ENCODE data around the gene DYNC1LI2.
"Not testable (repeated sequence)": the region's sequence is repeated elsewhere in the genome, so short reads cannot be mapped to it uniquely, and the experiment has no call there.

The DYNC1LI2 gene

DNA sequence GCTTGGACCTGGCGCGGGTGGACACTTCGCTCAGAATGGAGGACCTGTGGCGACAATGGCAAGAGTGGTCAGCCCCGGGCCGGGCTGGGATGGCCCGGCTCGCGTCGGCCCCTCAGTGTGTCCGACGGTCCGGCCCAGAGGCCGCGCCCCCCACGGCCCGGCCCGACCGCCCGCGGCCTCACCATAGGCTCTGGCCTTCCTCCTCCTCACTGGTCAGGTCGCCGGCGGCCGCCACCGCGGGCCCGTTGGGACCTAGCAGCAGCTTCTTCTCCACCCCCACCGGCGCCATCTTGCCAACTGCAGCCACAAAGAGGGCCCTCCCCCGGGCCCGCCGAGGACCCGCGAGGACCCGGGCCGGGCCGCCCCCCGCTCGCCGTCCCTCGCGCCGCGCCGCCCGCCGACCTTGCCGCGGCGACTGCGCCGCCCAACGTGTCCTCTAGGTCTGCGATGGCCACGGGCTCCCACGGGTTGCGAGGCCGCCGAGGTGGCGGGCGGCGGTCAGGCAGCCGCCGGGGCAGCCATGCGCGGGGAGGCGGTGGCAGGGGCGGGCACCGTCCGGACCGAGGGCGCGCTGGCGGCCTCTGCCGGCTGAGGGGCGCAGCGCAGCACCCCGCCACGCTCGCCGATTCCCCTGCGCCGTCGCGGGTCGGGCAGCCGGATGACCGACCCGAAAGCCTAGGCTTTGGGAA is at the start of gene DYNC1LI2:
Gene DYNC1LI2 (minus strand): TSS at position 307 of the 689 bp plus-strand sequence. CDS start 18 bp downstream, at position 289.
- peak; percentile 91 for DNase-seq

DNA sequence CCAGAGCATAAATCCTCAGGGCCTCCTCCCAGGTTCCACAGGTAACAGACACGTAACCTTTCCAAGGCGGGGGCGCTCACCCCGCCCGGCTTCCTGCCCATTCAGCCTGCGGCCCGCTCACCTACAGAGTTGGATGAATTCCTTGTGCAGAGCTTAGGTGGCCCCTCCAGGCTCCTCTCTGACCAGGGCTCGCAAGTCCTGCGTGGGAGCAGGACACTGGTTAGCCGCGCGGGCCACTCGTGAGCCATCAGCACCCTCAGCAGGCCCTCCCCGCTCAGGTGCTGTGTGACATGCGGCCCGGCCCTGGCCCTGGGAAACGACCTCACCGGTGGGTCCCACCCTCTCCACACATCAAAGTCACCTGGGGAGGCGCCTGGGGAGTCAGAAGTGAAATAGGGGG is 49.4 kb upstream of the DYNC1LI2 start:
- DNase-seq, result no peak

- no peak for DNase-seq
Observed at GRCh38 chr16:66798161-66798560, 46.8 kb upstream of the DYNC1LI2 start.

- DNase-seq, result not testable (repeated sequence)
Observed at GRCh38 chr16:66793984-66794383, 42.6 kb upstream of the DYNC1LI2 start.

DNA sequence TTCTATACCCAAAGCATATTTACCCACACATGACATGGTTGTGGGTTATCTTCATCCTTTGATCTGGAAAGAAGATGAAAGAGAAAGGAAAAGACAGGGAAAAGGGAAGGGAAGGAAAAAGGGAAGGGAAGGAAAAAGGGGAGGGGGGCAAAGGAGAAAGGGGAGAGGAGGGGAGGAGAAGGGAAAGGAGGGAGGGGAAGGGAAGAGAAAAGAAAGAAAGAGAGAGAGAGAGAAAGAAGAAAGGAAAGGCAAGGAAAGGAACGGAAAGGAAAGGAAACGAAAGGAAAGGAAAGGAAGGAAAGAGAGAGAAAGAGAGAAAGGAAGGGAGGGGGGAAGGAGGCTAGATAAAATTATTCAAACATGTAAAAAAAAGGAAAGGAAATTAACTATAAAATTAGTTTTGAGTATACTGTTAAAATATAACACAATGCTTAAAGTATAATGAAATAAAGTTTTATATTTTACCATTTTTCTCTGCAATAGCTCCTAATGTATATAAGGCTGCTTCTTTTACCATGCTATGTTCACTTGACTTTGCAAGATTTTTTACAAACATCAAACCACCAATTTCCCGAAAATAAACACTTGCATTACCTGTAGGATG is 38.8 kb upstream of the DYNC1LI2 start:
- no peak for DNase-seq

GRCh38 chr16:66787427-66787826 is 36.0 kb upstream of the DYNC1LI2 start:
- no peak for DNase-seq

GRCh38 chr16:66786551-66786950 is 35.1 kb upstream of the DYNC1LI2 start:
- no peak for DNase-seq

DNA sequence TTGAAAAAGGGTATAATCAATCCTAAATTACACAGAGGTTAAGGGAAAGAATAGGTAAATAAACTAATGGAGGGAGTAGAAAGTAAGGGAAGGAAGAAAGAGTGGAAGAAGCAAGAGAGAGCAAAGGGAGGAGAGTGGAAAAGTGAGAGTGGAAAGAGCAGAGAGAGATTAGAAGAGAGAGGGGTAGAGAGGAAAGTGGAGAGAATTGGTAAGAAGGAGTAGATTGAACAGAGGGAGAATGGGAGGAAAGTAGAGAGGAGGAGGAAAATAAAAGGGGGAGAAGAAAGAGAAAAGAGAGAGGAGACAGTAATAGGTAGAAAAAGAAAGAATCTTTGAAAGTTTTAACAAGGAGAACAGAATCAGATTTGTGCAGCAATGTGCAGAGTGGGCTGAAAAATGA is 25.0 kb upstream of the DYNC1LI2 start:
- no peak for DNase-seq

- DNase-seq, result no peak
Observed at GRCh38 chr16:66774981-66775380, 23.6 kb upstream of the DYNC1LI2 start.

- no peak for DNase-seq
Observed at GRCh38 chr16:66758086-66758485, 6.7 kb upstream of the DYNC1LI2 start.

DNA sequence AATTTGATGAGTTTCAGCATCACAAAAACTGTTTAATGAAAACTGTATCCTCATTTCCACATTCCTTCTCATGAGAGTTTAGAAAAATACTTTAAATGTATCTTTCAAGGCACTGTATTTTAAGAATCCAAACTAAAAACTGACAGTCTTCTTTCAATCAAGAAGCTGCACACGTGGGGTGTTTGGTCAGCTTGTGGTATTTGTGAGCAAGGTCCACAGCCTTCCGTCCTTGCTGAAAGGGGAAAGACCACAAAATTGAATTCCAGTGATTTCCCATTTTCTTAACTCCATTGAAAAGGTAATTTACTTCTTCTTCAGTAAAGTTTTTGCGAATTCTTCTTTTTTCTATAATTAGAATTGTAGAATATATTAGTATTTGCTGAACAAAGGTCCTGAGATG is 3.4 kb upstream of the DYNC1LI2 start:
- no peak for DNase-seq

DNA sequence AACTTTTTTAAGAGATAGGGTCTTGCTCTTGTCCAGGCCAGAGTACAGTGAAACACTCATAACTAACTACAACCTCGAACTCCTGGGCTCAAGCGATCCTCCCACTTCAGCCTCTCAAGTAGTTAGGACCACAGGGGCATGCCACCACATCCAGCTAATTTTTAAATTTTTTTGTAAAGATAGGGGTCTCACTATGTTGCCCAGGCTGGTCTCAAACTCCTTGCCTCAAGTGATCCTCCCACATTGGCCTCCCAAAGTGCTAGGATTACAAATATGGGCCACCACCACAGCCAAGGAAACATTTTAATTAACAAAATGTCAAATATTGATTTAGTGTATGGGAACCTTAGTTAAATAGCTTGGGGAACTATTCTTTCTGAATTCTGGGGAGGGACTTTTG is 2.8 kb upstream of the DYNC1LI2 start:
- no peak for DNase-seq

GRCh38 chr16:66752958-66753357 is 1.5 kb upstream of the DYNC1LI2 start:
- no peak for DNase-seq

DNA sequence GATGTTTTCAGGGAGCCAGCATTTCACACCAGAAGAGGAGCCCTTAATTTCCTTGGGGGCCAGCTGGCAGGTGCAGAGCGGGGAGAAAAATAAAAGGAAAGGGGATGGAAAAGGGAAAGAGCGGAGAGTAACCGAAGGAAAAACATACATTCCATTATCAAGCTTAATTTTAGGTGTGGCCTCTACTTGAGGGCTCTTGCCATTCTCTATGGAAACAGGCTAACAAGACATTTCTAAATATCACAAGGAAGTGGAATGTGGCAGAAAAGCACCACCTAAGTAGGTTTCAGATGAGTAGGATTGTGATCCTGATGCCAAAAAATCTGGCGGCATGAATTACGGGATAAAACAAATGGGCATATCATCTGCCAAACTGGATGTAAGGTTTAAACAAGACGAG is 970 bp upstream of the DYNC1LI2 start:
- no peak for DNase-seq

DNA sequence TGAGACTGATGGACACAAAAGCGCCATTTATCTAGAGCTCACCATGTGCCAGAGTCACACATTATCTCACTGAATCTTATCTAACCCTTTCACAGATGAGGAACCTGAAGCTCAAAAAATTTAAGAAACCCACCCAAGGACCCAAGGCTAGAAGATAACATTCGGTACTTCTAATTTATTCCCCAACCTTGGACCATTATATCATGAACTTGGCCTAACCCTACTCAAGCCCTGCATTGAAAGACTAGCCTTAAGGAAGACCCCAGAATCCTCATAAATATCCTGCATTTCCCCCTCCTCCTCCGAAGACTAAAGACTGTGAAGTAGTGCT is 548 bp upstream of the DYNC1LI2 start:
- no peak for DNase-seq

GRCh38 chr16:66751053-66751302 is 431 bp downstream of the DYNC1LI2 start:
- no peak for DNase-seq

DNA sequence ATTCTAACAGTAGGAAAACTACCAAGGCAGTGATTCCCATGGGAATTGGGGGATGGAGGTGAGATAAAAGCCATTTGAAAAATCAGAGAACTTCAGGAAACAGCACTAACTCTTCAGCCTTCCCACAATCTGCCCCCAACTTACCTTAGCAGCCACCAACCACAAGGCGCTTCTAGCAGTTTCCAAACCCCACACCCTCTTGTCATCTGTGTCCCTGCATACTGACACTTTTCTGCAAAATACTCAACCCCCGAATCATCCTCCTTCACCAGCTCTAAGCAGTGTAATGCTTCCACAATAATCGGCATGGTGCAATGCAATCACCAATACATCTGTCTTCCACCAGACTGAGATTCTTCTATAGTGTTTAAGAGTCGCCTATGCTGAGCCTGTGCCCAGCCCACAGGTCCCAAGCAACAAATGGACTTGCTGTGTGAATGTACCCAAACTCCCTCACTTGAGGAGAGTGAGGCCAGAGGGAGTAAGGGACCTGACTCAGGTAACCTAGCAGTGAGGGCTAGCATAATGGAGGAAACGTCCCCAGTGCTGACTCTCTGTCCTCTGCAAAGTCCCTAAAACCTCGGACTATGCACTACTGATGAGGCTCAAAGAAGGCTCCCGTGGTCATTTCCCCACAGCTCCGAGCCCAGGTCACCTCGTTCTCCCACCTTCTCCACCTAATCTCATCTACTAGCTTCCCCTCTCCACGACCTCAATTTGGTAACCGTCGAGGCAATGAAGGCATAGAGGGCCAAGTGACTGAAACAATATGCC is 943 bp downstream of the DYNC1LI2 start:
- no peak for DNase-seq

GRCh38 chr16:66746682-66747081 is 4.7 kb downstream of the DYNC1LI2 start:
- no peak for DNase-seq

- DNase-seq, result no peak
Observed at GRCh38 chr16:66746048-66746447, 5.4 kb downstream of the DYNC1LI2 start.

- no peak for DNase-seq
Observed at GRCh38 chr16:66741950-66742808, 9.2 kb downstream of the DYNC1LI2 start.

DNA sequence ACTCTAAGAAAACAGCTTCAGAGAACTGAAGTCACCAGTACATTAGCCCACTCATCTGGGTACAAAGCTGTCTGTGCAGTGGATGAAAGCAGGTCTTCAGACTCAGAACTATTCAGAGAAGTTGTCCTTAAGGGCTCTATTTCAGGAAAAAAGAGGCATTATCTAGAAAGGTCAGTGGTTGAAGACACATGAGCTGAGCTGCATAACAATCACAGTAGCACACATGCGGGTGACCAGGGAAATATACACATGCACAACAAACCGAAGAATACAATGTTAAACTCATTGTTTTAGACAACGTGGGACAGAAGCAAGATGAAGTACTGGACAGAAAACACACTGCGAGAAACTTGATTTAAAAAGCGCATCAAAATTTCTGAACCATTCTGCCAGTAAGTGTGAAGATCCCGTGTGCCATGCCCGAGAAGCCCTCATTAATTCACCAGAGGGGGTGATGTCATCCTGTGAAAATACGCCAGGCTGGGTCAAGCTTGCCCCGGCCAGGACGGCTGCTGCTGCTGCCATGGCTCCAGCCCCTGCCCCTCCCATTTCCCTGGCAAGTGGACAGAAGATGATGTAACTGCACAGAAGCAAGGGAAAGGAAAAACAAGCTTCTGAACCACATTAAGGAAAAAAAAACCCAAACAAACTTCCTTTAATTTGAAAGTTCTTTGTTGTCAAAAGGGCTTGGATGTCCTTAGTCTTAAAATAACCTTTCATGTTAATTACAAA is 10.1 kb downstream of the DYNC1LI2 start:
- DNase-seq, result no peak

- no peak for DNase-seq
Observed at GRCh38 chr16:66740533-66740932, 10.9 kb downstream of the DYNC1LI2 start.

- peak; percentile 56 for DNase-seq
Observed at GRCh38 chr16:66740010-66740409, 11.4 kb downstream of the DYNC1LI2 start.

Measured in 8988T (cell line).